Epithelial cell of prostate (primary cell): ENCODE measurements around the gene CNTNAP4.

Experiments used
- DNase-seq: peaks from one replicate; pipeline ENCODE4 v3.0.0-alpha.2; 2011; ENCODE audit warnings: low read depth, low spot score
- H3K27ac ChIP-seq: fragments of 450-650 bp; 2 replicates; pipeline ENCODE4 v1.5.1; 2017; ENCODE audit warnings: mild to moderate bottlenecking

The CNTNAP4 gene

DNA sequence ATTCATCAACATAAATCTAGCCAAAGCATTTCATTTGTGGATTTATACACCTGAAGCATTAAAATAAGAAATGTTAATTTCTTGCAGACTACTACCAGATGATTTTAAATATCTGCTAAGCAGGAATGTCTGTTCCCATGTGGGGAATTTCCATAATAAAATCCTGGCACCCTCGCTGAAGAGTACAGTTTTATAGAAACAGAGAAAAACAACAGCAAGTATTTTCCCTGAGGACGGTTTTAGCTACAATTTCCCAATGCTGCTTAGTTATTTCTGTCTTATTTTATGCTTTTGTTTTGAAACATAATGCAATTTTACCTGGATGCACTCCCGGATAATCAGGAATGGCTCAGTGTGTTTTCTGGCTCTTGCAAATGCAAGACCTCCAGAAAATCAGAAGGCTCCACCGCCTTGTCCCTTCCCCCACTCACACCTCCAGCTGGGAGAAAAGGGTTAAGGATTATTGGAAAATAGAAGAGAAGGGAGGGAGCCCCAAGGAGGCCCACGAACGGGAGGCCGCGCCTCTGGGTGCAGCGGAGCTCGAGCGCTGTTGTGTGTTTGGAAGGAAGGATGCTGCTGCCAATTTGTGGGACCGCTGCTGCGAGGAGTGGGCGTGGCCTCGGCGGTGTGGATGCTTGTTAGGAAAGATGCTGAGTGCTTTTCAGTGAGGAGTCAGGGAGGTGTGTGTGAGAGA, at the start of gene CNTNAP4:
Gene CNTNAP4 (plus strand): TSS at position 657 of the 694 bp plus-strand sequence. CDS start 262 bp downstream, outside the sequence.
- DNase-seq, result no peak
- H3K27ac ChIP-seq, result no peak within 1 kb of the TSS

DNA sequence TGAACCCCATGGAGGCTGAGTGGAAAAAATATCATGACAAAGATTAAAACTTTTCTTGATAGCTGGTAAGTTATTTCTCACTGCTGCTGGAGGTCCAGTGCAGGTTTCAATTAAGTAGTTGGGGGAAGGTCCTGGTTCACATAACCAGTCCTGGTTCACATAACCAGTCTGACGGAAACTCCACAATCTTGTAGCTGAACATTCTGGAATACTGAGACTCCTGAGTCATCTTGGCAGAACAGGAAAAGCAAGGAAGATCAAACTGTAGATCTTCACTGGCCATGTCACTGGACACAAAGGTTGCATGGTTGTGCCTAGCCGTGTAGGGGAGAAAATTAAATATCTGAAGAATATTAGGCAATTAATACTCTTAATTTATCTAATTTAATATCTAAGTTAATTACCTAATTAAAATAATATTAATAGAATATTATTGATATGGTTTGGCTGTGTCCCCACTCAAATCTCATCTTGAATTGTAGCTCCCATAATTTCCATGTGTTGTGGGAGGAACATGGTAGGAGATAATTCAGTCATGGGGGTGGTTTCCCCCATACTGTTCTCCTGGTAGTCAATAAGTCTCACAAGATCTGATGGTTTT, 48.6 kb upstream of the CNTNAP4 start:
- no peak for DNase-seq

GRCh38 chr16:76232704-76233103, 44.5 kb upstream of the CNTNAP4 start:
- no peak overlapping the region for H3K27ac ChIP-seq
- no peak for DNase-seq

More for the DNA sequence above, 48.6 kb upstream of the CNTNAP4 start:
- H3K27ac ChIP-seq, result no peak overlapping the region

DNA sequence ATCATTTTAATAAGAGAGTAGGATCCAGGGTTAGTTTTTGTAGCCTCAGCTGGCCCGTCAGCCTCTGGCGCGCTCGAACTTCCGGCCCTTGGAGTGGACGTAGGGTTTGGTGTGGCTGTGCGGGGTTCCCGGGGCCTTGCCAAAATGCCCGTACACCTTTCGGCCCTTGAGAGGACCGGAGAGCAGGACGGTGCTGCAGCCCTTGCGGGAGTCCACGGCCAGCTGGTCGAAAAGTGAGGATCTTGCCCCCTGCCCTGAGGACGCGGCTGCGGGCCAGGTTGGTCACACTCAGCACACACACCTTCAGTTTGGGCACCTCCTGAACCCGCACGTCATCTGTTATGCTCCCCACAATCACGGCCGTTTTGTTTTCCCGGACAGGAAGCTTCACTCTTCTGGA, 42.2 kb upstream of the CNTNAP4 start:
- no peak for DNase-seq
- H3K27ac ChIP-seq, result no peak overlapping the region

GRCh38 chr16:76235426-76235825, 41.8 kb upstream of the CNTNAP4 start:
- DNase-seq, result no peak
- H3K27ac ChIP-seq, result no peak overlapping the region

- no peak overlapping the region for H3K27ac ChIP-seq
- DNase-seq, result no peak
These were observed 39.7 kb upstream of the CNTNAP4 start for GRCh38 chr16:76237471-76237870.

DNA sequence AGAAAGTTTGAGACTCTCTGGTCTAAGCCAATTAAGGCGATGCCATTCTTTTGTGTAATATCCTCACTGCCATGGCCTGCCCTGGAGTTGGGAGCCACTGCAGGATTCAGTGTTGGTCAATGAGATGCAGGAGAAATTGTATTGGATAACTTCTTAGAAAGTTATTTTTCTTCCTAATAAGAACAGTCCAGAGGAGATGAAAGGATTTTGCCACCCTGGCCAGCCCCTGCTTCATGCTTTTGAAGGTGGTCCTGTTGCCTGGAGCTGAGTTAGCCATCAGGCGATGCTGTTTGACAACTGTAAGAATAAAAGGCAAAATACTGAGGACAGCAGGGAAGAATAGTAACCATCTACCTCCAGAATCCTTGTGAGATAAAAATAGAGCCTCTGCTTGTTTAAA, 35.4 kb upstream of the CNTNAP4 start:
- H3K27ac ChIP-seq, result no peak overlapping the region
- no peak for DNase-seq

- H3K27ac ChIP-seq, result no peak overlapping the region
- DNase-seq, result no peak
These were observed 33.6 kb upstream of the CNTNAP4 start for GRCh38 chr16:76243620-76244019.

- DNase-seq, result no peak
- no peak overlapping the region for H3K27ac ChIP-seq
These were observed 30.6 kb upstream of the CNTNAP4 start for GRCh38 chr16:76246587-76246986.

GRCh38 chr16:76265434-76266045, 11.7 kb upstream of the CNTNAP4 start:
- DNase-seq, result no peak
- H3K27ac ChIP-seq, result no peak overlapping the region

DNA sequence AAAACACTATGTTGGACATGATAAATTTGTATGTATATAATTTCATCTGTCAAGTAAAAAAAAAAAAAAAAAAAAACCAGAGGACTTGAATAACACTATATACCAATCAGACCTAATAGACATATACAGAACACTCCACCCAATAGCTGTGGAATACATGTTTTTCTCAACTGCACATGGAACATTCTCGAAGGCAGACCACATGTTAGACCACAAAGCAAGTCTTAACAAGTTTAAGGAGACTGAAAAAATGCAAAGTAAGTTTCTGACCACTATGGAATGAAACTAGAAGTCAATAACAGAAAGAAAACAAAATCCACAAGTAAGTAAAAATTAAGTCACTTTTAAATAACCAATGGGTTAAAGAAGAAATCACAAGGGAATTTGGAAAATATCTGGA, 8.4 kb upstream of the CNTNAP4 start:
- DNase-seq, result no peak
- H3K27ac ChIP-seq, result no peak overlapping the region

DNA sequence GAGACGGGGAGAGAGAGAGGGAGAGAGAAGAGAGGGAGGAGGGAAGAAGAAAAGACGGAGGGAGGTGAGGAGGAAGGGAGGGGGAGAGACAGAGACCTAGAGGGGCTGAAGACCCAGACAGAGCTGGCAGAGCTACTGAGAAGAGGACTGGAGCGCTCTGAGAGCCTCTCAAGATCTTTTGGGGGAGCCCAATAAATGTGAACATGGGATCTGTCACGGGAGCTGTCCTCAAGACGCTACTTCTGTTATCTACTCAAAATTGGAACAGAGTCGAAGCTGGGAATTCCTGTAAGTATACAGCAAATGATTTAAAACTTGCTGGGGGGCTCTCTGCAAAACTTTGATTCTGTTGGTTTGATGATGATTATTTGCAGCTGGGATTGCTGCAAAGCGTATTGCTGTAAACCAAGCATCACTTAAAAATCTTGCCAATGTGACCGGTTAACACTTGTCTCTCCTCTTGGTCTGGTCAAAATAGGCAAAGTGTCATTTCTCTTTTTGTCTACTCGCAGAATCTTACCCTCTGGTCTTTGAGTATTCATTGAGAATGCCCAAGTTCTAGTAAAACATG, 344 bp downstream of the CNTNAP4 start:
- H3K27ac ChIP-seq, result no peak overlapping the region
- no peak for DNase-seq

DNA sequence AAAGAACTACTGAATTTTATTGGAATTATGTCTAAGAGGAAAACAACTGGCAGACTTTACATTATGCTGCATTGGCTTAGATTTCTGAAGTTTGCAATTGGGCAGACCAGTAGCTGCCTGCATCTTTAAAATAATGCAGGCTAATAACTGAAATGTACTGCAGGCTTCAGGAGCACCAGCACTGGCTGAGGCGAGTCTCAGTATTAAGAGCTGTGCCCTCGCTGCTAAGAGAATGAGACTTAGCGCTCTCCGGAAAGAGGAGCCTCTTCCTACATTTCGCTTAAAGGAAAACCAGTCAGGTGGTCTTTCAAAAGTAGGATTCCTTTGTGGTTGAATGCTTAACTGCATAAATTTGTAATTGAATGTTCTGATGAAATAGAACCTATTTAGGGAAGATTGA, 885 bp downstream of the CNTNAP4 start:
- no peak for DNase-seq
- H3K27ac ChIP-seq, result no peak overlapping the region

GRCh38 chr16:76278980-76279379, 1.8 kb downstream of the CNTNAP4 start:
- no peak for DNase-seq
- no peak overlapping the region for H3K27ac ChIP-seq

- DNase-seq, result no peak
- H3K27ac ChIP-seq, result no peak overlapping the region
These were observed 3.4 kb downstream of the CNTNAP4 start for GRCh38 chr16:76280421-76281215.

DNA sequence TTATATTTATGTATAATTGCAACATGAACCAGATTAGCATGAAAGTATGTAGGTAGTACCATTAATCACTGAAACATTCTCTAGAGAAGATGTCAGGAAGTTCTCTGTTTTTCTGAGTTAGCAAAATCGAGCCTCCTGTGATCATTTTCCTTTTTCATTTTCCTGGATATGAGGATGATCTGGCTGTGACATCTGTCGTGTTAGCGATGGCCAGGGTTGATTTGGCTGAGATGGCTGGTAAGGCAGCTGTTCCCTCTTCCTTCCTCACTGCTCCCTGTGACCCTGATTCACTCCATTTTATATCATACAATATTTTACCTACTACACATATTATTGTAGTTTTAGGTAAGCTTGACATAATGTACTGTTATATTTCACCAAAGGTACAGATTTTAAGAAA, 10.3 kb downstream of the CNTNAP4 start:
- no peak for DNase-seq
- no peak overlapping the region for H3K27ac ChIP-seq

- no peak overlapping the region for H3K27ac ChIP-seq
- DNase-seq, result no peak
These were observed 15.0 kb downstream of the CNTNAP4 start for GRCh38 chr16:76292218-76292617.

- H3K27ac ChIP-seq, result no peak overlapping the region
- no peak for DNase-seq
These were observed 16.8 kb downstream of the CNTNAP4 start for GRCh38 chr16:76293980-76294379.

DNA sequence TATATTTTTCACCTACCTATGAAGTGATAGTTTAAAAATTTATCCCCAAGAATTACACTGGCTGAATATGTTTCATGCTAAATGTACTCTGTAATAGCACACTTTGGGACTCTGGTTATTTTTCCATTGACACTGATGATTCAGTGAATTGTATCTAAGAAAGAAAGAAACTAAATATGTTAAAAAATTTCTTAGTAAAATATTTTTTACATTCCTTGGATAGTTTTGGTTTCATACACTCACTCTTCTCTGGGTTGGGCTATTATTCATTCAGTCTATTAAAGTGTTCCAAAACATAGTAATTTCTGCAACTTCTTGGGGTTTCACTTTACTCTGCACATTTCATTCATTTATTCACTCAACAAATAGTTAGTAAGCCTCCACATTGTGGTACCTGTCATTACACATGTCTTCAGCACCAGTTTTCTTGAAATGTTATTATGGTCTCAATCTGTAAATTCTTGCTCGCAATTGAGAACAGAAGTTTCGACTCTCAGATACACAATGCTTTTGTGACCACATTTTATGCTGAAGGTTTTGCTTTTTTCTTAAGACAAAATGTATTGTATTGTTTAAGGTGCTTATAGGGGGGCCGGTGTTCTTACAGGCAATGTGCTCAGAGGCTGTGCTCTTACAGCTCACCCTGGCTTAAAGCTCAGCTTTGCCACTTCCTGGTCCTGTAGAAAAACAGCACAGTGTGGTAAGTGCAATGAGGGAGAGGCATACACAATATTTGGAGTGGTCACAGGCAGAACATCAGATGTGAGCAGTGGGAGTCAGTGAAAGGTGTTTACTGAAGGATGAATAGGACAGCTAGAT, 17.4 kb downstream of the CNTNAP4 start:
- no peak overlapping the region for H3K27ac ChIP-seq
- DNase-seq, result no peak

GRCh38 chr16:76297941-76298340, 20.7 kb downstream of the CNTNAP4 start:
- no peak overlapping the region for H3K27ac ChIP-seq
- DNase-seq, result no peak
